SU-DHL-6 (cell line): ENCODE measurements around the gene TNS3.

Experiments used
- CTCF ChIP-seq: fragments of 200-600 bp; sonication (generic); IDR thresholded peaks from one replicate; pipeline ENCODE4 v1.5.1; 2017; ENCODE audit warnings: antibody characterized with exemption, mild to moderate bottlenecking, low read length, moderate library complexity; ENCODE audit not compliant: insufficient read depth, poor library complexity, severe bottlenecking
- EZH2phosphoT487 ChIP-seq: fragments of 200-600 bp; sonication (generic), shearing (Covaris generic); conservative IDR thresholded peaks from 2 replicates; pipeline ENCODE4 v1.6.1; 2018; ENCODE audit warnings: mild to moderate bottlenecking, antibody characterized with exemption, low read length, moderate library complexity, mixed read lengths

- no peak for TF ChIP-seq CTCF
- no peak for TF ChIP-seq EZH2phosphoT487
Measured at GRCh38 chr7:47225387-47226131, 356.4 kb downstream of the TNS3 start.
